ENCODE results near the gene ZNF609. TPM values are rescaled to one million over a fixed set of nuclear protein-coding genes. Genes with fewer than 3 reads are reported as not detected.

ZNF609 gene
- total and polyA plus RNA-seq, 2 of the 13 experiments (the other 11 are each of a cell fraction or from before 2014, with no cell fraction given) = 8.9 to 9.9 TPM

- FAIRE-seq (no peak), DNase-seq (ENCODE audit: low spot score) (no peak), ATAC-seq (no peak)
- in situ Hi-C loops (cut with HindIII; ENCODE audit: extremely low pct_ligation_motif_present, low pct_unique_long_range_greater_than_20kb) = no loop called here
- H3K4me3 ChIP-seq (replicated peaks in 1 of 3; ENCODE audit: insufficient read depth in 1 of 3, low read depth in 2 of 3, low read length in 3 of 3) = no peak overlapping the region
- CTCF ChIA-PET (ENCODE audit: low intra/inter-chr PET ratio, low total read pairs) = no interaction called here
- H3K79me2 ChIP-seq (ENCODE audit: insufficient read depth, low read length) = peaks cover 75% of the 10 kb centered on the region
- WGBS (ENCODE audit: low lambda C conversion rate) = 90% methylated on average over 4 of the region's 4 CpGs
- no peak overlapping the region for H3K27ac ChIP-seq (ENCODE audit: extremely low read length, insufficient read depth, low read length)
- no peaks in the 10 kb centered on the region for H3K27me3 ChIP-seq (ENCODE audit: control insufficient read depth in 1 of 2, insufficient read depth in 2 of 2, low read length in 2 of 2)
- POLR2A ChIA-PET = no interaction called here
- no TSS peak for BruUV-seq (replicated peaks)
- peaks cover 18% of the 10 kb centered on the region for H3K4me1 ChIP-seq (ENCODE audit: insufficient read depth, low read length)
- no peaks in the 10 kb centered on the region for H3K9me3 ChIP-seq (ENCODE audit: low read length)
- no peaks in the 10 kb centered on the region for H4K20me1 ChIP-seq (ENCODE audit: insufficient read depth, low read length)
- no peak overlapping the region for H3K4me2 ChIP-seq (ENCODE audit: low read depth, low read length)
- no peak overlapping the region for H3K9ac ChIP-seq (ENCODE audit: insufficient read depth, low read depth, low read length)
- no peak overlapping the region for H2AFZ ChIP-seq (ENCODE audit: low read length)
- intact Hi-C loops (cut with micrococcal nuclease; ENCODE audit: unreplicated experiment) = no loop called here
- peaks cover 0 to 1% of the 10 kb centered on the region in 2 experiments; a peak in 2 of 5 replicates for H3K36me3 ChIP-seq (replicated peaks in 1 of 2; ENCODE audit: control insufficient read depth in 1 of 2, insufficient read depth in 2 of 2, low read length in 2 of 2)
- no peak for TF ChIP-seq ZNF407 (CRISPR knock-in tag; IDR thresholded peaks at IDR 0.05; ENCODE audit: not compliant biosample characterization)
- no peak for TF ChIP-seq PHF8 (CRISPR knock-in tag; IDR thresholded peaks at IDR 0.05)
- TF ChIP-seq E2F1 (CRISPR knock-in tag; IDR thresholded peaks at IDR 0.05) = no peak
- TF ChIP-seq ZNF34 (CRISPR knock-in tag; IDR thresholded peaks at IDR 0.05; ENCODE audit: borderline replicate concordance) = no peak
- TF ChIP-seq ZNF503 (CRISPR knock-in tag; IDR thresholded peaks at IDR 0.05) = no peak
- TF ChIP-seq KLF16 (CRISPR knock-in tag; IDR thresholded peaks at IDR 0.05) = no peak
- TF ChIP-seq PAF1 (CRISPR knock-in tag; IDR thresholded peaks at IDR 0.05) = no peak
- no peak for TF ChIP-seq ZNF44 (CRISPR knock-in tag; IDR thresholded peaks at IDR 0.05)
- TF ChIP-seq E2F2 (CRISPR knock-in tag; IDR thresholded peaks at IDR 0.05; ENCODE audit: borderline replicate concordance) = no peak
- no peak for TF ChIP-seq TEAD3 (CRISPR knock-in tag; optimal IDR thresholded peaks at IDR 0.05; ENCODE audit: borderline replicate concordance)
These were observed 67.0 kb downstream of the ZNF609 start for GRCh38 chr15:64527263-64527984.
